GM21515 (cell line): Measurements from ENCODE around the gene PCDHB15.
"Not testable (repeated sequence)": the region's sequence is repeated elsewhere in the genome, so short reads cannot be mapped to it uniquely, and the experiment has no call there.

Experiments
- ATAC-seq: cut with Tn5 transposase; IDR thresholded peaks from one replicate; pipeline ENCODE4 v1.9.1; 2021; ENCODE audit not compliant: unreplicated experiment

PCDHB15 gene

GRCh38 chr5:141245250-141245717, at the start of gene PCDHB15:
TSS of gene PCDHB15 (plus strand) at chr5:141245395. CDS start at chr5:141245579, 184 bp downstream.
- no peak for ATAC-seq

DNA sequence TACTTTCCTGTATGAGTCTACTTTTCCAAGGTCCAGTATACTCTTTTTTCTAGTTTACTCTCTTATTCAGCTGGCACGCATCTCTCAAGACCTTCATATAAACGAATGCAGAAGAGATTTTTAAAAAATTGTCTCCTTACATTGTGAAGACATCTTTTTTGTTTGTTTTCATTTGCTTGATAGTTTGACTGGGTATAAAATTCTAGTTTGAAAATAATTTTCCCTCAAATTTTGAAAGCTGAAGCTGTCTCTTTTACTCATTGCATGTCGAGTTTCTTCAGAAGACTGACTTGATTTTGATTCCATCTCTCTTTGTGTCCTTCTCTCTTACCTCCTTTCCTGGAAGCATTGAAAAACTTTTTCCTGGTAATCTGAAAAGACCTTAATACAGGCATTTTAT, 48.8 kb upstream of the PCDHB15 start:
- no peak for ATAC-seq

DNA sequence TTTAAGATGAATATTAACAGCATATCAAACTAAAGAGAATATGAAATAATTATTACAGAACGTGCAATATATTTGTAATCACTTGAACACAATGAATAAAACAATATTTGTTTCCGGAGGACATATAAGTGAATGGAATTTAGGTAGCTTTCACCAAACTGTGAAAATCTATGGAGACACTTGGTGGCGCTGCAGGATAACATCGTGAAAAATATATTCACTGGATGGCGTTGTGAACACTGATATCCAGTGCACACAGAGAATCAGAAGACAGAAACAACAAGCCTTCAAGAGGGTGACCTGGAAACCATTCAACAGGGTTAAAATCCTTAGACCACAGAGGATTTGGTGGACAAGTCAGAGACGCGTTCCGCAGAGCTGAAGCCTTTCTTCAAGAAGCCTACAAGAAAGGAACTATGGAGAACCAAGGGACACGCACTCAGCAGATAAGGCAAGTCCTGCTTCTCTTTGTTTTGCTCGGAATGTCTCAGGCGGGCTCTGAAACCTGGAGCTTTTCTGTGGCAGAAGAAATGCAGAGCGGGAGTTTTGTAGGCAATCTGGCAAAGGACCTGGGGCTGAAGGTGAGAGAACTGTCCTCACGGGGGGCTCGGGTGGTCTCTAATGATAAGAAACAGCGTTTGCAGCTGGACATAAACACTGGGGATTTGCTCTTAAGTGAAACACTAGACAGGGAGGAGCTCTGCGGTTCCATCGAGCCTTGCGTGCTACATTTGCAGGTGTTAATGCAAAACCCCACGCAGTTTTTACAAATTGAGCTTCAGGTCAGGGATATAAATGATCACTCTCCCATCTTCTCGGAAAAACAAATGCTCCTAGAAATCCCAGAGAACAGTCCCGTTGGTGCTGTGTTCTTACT, 45.6 kb upstream of the PCDHB15 start, which contains the start of gene PCDHB11:
Gene PCDHB11, plus strand, starts transcription at position 269 of the 877 bp plus-strand sequence. Its CDS starts 148 bp downstream, at position 417.
- no peak for ATAC-seq

- ATAC-seq: not testable (repeated sequence)
Observed at GRCh38 chr5:141201126-141201525, 44.1 kb upstream of the PCDHB15 start.

GRCh38 chr5:141201646-141202045, 43.5 kb upstream of the PCDHB15 start:
- not testable (repeated sequence) for ATAC-seq

DNA sequence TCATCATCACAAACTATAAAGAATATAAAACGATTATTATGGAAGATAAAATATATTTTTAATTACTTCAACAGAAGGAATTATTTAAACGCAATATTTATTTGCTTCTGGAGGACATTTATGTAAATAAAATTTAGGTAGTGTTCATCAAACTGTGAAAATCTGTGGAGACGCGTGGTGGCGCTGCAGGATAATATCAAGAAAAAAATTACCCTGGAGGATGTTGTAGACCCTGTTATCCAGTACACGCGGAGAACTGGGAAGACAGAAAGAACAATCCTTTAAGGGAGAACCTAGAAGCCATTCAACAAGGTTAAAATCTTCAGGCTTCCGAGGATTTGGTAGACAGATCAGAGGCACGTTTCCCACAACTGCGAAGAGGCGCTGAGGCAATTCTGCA, 36.7 kb upstream of the PCDHB15 start, which contains the start of gene PCDHB12:
Gene PCDHB12, plus strand, starts transcription at position 242 of the 400 bp plus-strand sequence. CDS start 189 bp downstream, outside the sequence.
- no peak for ATAC-seq

GRCh38 chr5:141210281-141210680, 34.9 kb upstream of the PCDHB15 start:
- not testable (repeated sequence) for ATAC-seq

DNA sequence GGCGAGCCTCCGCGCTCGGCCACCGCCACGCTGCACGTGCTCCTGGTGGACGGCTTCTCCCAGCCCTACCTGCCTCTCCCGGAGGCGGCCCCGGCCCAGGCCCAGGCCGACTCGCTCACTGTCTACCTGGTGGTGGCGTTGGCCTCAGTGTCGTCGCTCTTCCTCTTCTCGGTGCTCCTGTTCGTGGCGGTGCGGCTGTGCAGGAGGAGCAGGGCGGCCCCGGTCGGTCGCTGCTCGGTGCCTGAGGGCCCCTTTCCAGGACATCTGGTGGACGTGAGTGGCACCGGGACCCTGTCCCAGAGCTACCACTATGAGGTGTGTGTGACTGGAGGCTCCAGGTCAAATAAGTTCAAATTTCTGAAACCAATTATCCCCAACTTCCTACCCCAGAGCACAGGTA, 34.3 kb upstream of the PCDHB15 start:
- not testable (repeated sequence) for ATAC-seq

DNA sequence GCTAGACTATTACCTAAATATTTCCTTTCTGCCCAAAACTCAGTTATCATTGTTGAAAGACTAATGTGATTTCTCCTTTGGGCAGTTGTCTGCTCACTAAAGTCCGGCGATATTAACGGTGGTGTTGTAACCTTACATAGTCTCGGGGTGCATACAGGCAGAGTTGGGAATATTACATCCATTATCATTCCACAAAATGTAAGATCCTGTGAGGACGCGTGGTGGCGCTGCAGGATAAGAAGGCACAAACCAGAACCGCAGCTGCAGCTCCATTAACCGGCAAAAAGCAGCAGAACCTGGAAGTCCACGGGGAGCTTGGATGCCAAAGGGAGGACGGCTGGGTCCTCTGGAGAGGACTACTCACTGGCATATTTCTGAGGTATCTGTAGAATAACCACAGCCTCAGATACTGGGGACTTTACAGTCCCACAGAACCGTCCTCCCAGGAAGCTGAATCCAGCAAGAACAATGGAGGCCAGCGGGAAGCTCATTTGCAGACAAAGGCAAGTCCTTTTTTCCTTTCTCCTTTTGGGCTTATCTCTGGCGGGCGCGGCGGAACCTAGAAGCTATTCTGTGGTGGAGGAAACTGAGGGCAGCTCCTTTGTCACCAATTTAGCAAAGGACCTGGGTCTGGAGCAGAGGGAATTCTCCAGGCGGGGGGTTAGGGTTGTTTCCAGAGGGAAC, 31.4 kb upstream of the PCDHB15 start, which contains the start of gene PCDHB13:
Gene PCDHB13, plus strand, starts transcription at position 264 of the 684 bp plus-strand sequence. Its CDS starts 205 bp downstream, at position 469.
- ATAC-seq: not testable (repeated sequence)

DNA sequence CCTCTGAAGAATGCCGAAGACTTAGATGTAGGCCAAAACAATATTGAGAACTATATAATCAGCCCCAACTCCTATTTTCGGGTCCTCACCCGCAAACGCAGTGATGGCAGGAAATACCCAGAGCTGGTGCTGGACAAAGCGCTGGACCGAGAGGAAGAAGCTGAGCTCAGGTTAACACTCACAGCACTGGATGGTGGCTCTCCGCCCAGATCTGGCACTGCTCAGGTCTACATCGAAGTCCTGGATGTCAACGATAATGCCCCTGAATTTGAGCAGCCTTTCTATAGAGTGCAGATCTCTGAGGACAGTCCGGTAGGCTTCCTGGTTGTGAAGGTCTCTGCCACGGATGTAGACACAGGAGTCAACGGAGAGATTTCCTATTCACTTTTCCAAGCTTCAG, 30.6 kb upstream of the PCDHB15 start:
- not testable (repeated sequence) for ATAC-seq

GRCh38 chr5:141215504-141215903, 29.7 kb upstream of the PCDHB15 start:
- not testable (repeated sequence) for ATAC-seq

GRCh38 chr5:141216035-141216434, 29.2 kb upstream of the PCDHB15 start:
- ATAC-seq: not testable (repeated sequence)

GRCh38 chr5:141223112-141223783, 21.9 kb upstream of the PCDHB15 start, which contains the start of gene PCDHB14:
TSS of gene PCDHB14 (plus strand) at chr5:141223343. CDS start at chr5:141223506, 163 bp downstream.
- ATAC-seq: no peak

GRCh38 chr5:141224844-141225243, 20.4 kb upstream of the PCDHB15 start:
- ATAC-seq: not testable (repeated sequence)

- ATAC-seq: not testable (repeated sequence)
Observed at GRCh38 chr5:141225421-141225820, 19.8 kb upstream of the PCDHB15 start.

GRCh38 chr5:141234109-141234667, 11.0 kb upstream of the PCDHB15 start:
- ATAC-seq: no peak

DNA sequence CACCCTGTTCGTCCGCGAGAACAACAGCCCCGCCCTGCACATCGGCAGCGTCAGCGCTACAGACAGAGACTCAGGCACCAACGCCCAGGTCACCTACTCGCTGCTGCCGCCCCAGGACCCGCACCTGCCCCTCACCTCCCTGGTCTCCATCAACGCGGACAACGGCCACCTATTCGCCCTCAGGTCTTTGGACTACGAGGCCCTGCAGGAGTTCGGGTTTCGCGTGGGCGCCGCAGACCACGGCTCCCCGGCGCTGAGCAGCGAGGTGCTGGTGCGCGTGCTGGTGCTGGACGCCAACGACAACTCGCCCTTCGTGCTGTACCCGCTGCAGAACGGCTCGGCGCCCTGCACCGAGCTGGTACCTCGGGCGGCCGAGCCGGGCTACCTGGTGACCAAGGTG, 9.3 kb upstream of the PCDHB15 start:
- not testable (repeated sequence) for ATAC-seq

GRCh38 chr5:141236516-141237313, 8.5 kb upstream of the PCDHB15 start:
- no peak for ATAC-seq

DNA sequence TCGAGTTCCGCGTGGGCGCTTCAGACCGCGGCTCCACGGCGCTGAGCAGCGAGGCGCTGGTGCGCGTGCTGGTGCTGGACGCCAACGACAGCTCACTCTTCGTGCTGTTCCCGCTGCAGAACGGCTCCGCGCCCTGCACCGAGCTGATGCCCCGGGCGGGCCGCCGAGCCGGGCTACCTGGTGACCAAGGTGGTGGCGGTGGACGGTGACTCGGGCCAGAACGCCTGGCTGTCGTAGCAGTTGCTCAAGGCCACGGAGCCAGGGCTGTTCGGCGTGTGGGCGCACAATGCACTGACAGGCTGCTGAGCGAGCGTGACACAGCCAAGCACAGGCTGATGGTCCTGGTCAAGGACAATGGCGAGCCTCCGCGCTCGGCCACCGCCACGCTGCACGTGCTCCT, 3.7 kb upstream of the PCDHB15 start:
- ATAC-seq: no peak

GRCh38 chr5:141246971-141247370, 1.8 kb downstream of the PCDHB15 start:
- not testable (repeated sequence) for ATAC-seq
